OCI-LY1 (cell line): ENCODE data around the gene WFDC6.

ENCODE experiments used
- H2AFZ ChIP-seq: fragments of 200-600 bp; sonication (generic), shearing (Covaris generic); 2 replicates; pipeline ENCODE4 v1.6.0; 2014; ENCODE audit warnings: antibody characterized with exemption, mild to moderate bottlenecking, low read length
- H3F3A ChIP-seq: fragments of 200-600 bp; sonication (generic), shearing (Covaris generic); 2 replicates; pipeline ENCODE4 v1.6.0; 2014; ENCODE audit warnings: mild to moderate bottlenecking, antibody characterized with exemption, low read length, moderate library complexity; ENCODE audit not compliant: insufficient read depth
- H3K27ac ChIP-seq: fragments of 200-600 bp; sonication (generic); 2 replicates; pipeline ENCODE4 v1.5.1; 2014; ENCODE audit warnings: low read length, mixed run types, mild to moderate bottlenecking, low read depth; ENCODE audit not compliant: poor library complexity, severe bottlenecking
- H3K27me3 ChIP-seq: fragments of 200-600 bp; sonication (generic); 2 replicates; pipeline ENCODE4 v1.6.0; 2014; ENCODE audit warnings: antibody characterized with exemption, mild to moderate bottlenecking, low read length, moderate library complexity; ENCODE audit not compliant: insufficient read depth
- H3K36me3 ChIP-seq: fragments of 200-600 bp; sonication (generic); 2 replicates; pipeline ENCODE4 v1.6.1; 2014; ENCODE audit warnings: mild to moderate bottlenecking, antibody characterized with exemption, low read length, moderate library complexity, mixed read lengths; ENCODE audit not compliant: insufficient read depth
- H3K4me1 ChIP-seq: fragments of 200-600 bp; sonication (generic); 2 replicates; pipeline ENCODE4 v1.5.1; 2014; ENCODE audit warnings: mild to moderate bottlenecking, low read length, moderate library complexity; ENCODE audit not compliant: insufficient read depth, severe bottlenecking
- H3K4me2 ChIP-seq: fragments of 200-600 bp; sonication (generic), shearing (Covaris generic); 2 replicates; pipeline ENCODE4 v1.6.1; 2014; ENCODE audit warnings: low read length
- H3K4me3 ChIP-seq: fragments of 200-600 bp; sonication (generic); 2 replicates; pipeline ENCODE4 v1.5.1; 2014; ENCODE audit warnings: low read length, low read depth, mild to moderate bottlenecking, mixed read lengths; ENCODE audit not compliant: poor library complexity, severe bottlenecking
- H3K79me2 ChIP-seq: fragments of 200-600 bp; shearing (Covaris generic); 2 replicates; pipeline ENCODE4 v1.6.1; 2016; ENCODE audit warnings: mixed run types, low read length, mixed read lengths; ENCODE audit not compliant: insufficient read depth
- H3K9ac ChIP-seq: fragments of 200-600 bp; sonication (generic), shearing (Covaris generic); 2 replicates; pipeline ENCODE4 v1.6.1; 2014; ENCODE audit warnings: mild to moderate bottlenecking, low read length, mixed read lengths
- H3K9me2 ChIP-seq: fragments of 200-600 bp; sonication (generic), shearing (Covaris generic); 2 replicates; pipeline ENCODE4 v1.6.1; 2014; ENCODE audit warnings: low read depth, mild to moderate bottlenecking, low read length, mixed read lengths
- H3K9me3 ChIP-seq: fragments of 200-600 bp; shearing (Covaris generic); 2 replicates; pipeline ENCODE4 v1.6.1; 2014; ENCODE audit warnings: low read length, mixed read lengths
- H4K20me1 ChIP-seq: fragments of 200-600 bp; sonication (generic), shearing (Covaris generic); 2 replicates; pipeline ENCODE4 v1.6.0; 2016; ENCODE audit warnings: mild to moderate bottlenecking, low read length; ENCODE audit not compliant: insufficient read depth
- EZH2 ChIP-seq: fragments of 200-600 bp; sonication (generic), shearing (Covaris generic); IDR thresholded peaks from 2 replicates; pipeline ENCODE4 v1.8.0; 2017; ENCODE audit warnings: borderline replicate concordance, mixed run types, mild to moderate bottlenecking, antibody characterized with exemption, low read length, moderate library complexity, mixed read lengths
- TF ChIP-seq, protein P1 (sequence below): fragments of 200-600 bp; sonication (generic), shearing (Covaris generic); IDR thresholded peaks from 2 replicates; pipeline ENCODE4 v1.5.1; 2017; ENCODE audit warnings: mild to moderate bottlenecking, antibody characterized with exemption, low read length, moderate library complexity, mixed read lengths

Gene WFDC6

DNA sequence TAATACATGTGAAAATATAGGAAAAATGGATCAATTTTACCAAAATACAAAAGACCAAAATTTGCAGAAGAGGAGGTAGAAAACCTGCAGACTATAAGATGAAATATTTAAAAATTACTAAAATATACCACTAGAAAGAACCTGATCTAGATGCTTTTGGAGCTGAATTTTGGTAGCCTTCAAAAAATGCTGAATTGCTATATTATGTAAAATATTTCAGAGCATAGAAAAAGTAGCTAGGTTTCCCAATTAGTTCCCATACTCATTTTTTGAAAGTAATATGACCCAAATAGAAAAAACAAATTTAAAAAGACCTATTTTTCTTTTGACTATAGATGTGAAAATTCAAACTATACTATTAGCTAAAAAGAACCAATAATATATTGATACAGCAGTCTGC lies 11.5 kb upstream of the WFDC6 start:
- Histone ChIP-seq H4K20me1 (no peaks in the 10 kb centered on the region), H3K4me3 (no peak overlapping the region), H3K4me2 (no peak overlapping the region), H3K9me2 (no peaks in the 10 kb centered on the region), H2AFZ (no peak overlapping the region), H3K9me3 (no peaks in the 10 kb centered on the region), H3K4me1 (no peaks in the 10 kb centered on the region), H3F3A (no peaks in the 10 kb centered on the region), H3K36me3 (no peaks in the 10 kb centered on the region), H3K27me3 (no peaks in the 10 kb centered on the region), H3K79me2 (no peaks in the 10 kb centered on the region), H3K9ac (no peak overlapping the region), H3K27ac (no peak overlapping the region)
- TF ChIP-seq, protein P1, sequence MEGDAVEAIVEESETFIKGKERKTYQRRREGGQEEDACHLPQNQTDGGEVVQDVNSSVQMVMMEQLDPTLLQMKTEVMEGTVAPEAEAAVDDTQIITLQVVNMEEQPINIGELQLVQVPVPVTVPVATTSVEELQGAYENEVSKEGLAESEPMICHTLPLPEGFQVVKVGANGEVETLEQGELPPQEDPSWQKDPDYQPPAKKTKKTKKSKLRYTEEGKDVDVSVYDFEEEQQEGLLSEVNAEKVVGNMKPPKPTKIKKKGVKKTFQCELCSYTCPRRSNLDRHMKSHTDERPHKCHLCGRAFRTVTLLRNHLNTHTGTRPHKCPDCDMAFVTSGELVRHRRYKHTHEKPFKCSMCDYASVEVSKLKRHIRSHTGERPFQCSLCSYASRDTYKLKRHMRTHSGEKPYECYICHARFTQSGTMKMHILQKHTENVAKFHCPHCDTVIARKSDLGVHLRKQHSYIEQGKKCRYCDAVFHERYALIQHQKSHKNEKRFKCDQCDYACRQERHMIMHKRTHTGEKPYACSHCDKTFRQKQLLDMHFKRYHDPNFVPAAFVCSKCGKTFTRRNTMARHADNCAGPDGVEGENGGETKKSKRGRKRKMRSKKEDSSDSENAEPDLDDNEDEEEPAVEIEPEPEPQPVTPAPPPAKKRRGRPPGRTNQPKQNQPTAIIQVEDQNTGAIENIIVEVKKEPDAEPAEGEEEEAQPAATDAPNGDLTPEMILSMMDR, result no peak
- TF ChIP-seq EZH2, result no peak

DNA sequence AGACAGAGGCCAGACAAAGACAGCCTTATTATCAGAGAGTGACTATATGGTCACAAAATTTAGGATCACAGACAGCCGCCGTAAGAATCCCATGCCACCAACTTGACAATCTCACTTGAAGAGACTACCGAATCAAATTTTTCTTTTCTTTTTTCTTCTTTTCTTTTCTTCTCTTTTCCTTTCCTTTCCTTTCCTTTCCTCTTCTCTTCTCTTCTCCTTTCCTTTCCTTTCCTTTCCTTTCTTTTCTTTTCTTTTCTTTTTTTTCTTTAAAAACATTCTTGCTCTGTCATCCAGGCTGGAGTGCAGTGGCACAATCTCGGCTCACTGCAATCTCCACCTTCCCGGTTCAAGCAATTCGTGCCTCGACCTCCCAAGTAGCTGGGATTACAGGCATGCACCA lies 9.1 kb upstream of the WFDC6 start:
- Histone ChIP-seq H3K27ac (no peak overlapping the region), H3K36me3 (no peaks in the 10 kb centered on the region), H3K79me2 (no peaks in the 10 kb centered on the region), H3K4me1 (no peaks in the 10 kb centered on the region), H3K9me2 (no peaks in the 10 kb centered on the region), H4K20me1 (no peaks in the 10 kb centered on the region), H3K9ac (no peak overlapping the region), H3F3A (no peaks in the 10 kb centered on the region), H3K4me2 (no peak overlapping the region), H3K4me3 (no peak overlapping the region), H3K27me3 (no peaks in the 10 kb centered on the region), H3K9me3 (no peaks in the 10 kb centered on the region), H2AFZ (no peak overlapping the region)
- TF ChIP-seq, protein P1, result no peak
- TF ChIP-seq EZH2, result no peak

DNA sequence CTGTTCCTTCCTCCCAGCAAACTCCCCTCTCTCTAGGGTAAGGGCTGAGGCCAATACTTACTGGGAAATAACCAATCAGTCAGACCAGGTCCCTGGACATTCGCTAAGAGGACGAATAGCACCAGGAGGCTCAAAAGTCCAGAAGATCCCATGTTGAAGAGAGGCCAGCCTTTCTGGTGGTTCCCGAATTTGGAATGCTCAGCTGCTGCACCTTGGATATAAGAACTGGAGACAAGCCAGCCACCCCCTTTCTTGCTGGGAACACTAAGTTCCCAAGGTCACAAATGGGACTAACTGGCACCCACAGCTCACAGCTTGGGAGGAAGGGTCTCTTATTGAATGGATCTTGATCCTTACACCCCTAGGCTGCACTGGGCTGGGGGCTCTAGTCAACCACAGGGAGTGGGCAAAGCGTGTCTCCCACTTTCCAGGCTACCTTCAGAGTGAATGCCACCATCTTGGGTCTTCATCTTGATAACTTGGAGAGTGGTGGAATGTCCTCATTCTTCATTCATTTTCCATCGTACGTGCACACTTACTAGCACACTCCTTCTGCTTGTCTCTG lies 8.0 kb upstream of the WFDC6 start, which contains the start of gene EPPIN:
Gene EPPIN (minus strand): TSS at position 196 of the 565 bp plus-strand sequence. CDS start 44 bp downstream, at position 152.
- H4K20me1 ChIP-seq, result no peaks in the 10 kb centered on the region
- H3K9me3 ChIP-seq, result no peaks in the 10 kb centered on the region
- H3K36me3 ChIP-seq, result no peaks in the 10 kb centered on the region
- no peaks in the 10 kb centered on the region for H3K9me2 ChIP-seq
- no peaks in the 10 kb centered on the region for H3K27me3 ChIP-seq
- no peak for TF ChIP-seq EZH2
- TF ChIP-seq, protein P1, result no peak
- H3K4me1 ChIP-seq, result no peaks in the 10 kb centered on the region
- H3F3A ChIP-seq, result no peaks in the 10 kb centered on the region
- no peak within 1 kb of the TSS for H3K4me2 ChIP-seq
- no peak within 1 kb of the TSS for H3K9ac ChIP-seq
- no peak within 1 kb of the TSS for H3K4me3 ChIP-seq
- no peak within 1 kb of the TSS for H2AFZ ChIP-seq
- no peak within 1 kb of the TSS for H3K27ac ChIP-seq
- H3K79me2 ChIP-seq, result no peaks in the 10 kb centered on the region
